Neural progenitor cell (in vitro differentiated cells): ENCODE measurements around the gene MEG3. TPM values are rescaled to one million over a fixed set of nuclear protein-coding genes. Genes with fewer than 3 reads are reported as not detected.
A peak's percentile ranks its signal among the peaks of the same experiment; 100 is the strongest.

ENCODE experiments used
- DNase-seq: peaks from one replicate; pipeline ENCODE4 v3.0.0-alpha.2; 2016; ENCODE audit warnings: low spot score
- H2AFZ ChIP-seq: fragments of 200-600 bp; sonication (generic); replicated peaks from 2 replicates; pipeline ENCODE4 v1.6.1; 2016; ENCODE audit warnings: antibody characterized with exemption
- H3F3A ChIP-seq: fragments of 200-600 bp; sonication (generic); 2 replicates; pipeline ENCODE4 v1.6.1; 2016; ENCODE audit warnings: antibody characterized with exemption, low read depth
- H3K27ac ChIP-seq: fragments of 200-600 bp; sonication (generic); 2 replicates; pipeline ENCODE4 v1.5.1; 2016; ENCODE audit warnings: mild to moderate bottlenecking
- H3K27me3 ChIP-seq: fragments of 200-600 bp; sonication (generic); 2 replicates; pipeline ENCODE4 v1.6.1; 2016; ENCODE audit warnings: mild to moderate bottlenecking, moderate library complexity
- H3K36me3 ChIP-seq: fragments of 200-600 bp; sonication (generic); 2 replicates; pipeline ENCODE4 v1.5.1; 2016
- H3K4me1 ChIP-seq: fragments of 200-600 bp; sonication (generic); 2 replicates; pipeline ENCODE4 v1.6.1; 2016; ENCODE audit warnings: mixed run types
- H3K4me2 ChIP-seq: fragments of 200-600 bp; sonication (generic); 2 replicates; pipeline ENCODE4 v1.6.1; 2016
- H3K4me3 ChIP-seq: fragments of 200-600 bp; sonication (generic); 2 replicates; pipeline ENCODE4 v1.5.1; 2016
- H3K79me2 ChIP-seq: fragments of 200-600 bp; sonication (generic); 2 replicates; pipeline ENCODE4 v1.6.1; 2016; ENCODE audit warnings: low read depth
- H3K9ac ChIP-seq: fragments of 200-600 bp; sonication (generic); 2 replicates; pipeline ENCODE4 v1.6.1; 2016
- H3K9me3 ChIP-seq: fragments of 200-600 bp; sonication (generic); 2 replicates; pipeline ENCODE4 v1.5.1; 2016; ENCODE audit warnings: low read depth
- H4K20me1 ChIP-seq: fragments of 200-600 bp; sonication (generic); 2 replicates; pipeline ENCODE4 v1.6.1; 2016; ENCODE audit warnings: low read depth
- H3K27ac Mint-ChIP-seq: 3 replicates; pipeline ENCODE4 v1.8.0; 2021; ENCODE audit warnings: mixed read lengths
- H3K27me3 Mint-ChIP-seq: 2 replicates; pipeline ENCODE4 v1.8.0; 2022; ENCODE audit warnings: low read depth, mild to moderate bottlenecking, inconsistent platforms, moderate library complexity, mixed read lengths; ENCODE audit not compliant: insufficient read depth
- H3K36me3 Mint-ChIP-seq: 3 replicates; pipeline ENCODE4 v1.8.0; 2021; ENCODE audit warnings: mixed read lengths
- H3K4me1 Mint-ChIP-seq: 3 replicates; pipeline ENCODE4 v1.8.0; 2021; ENCODE audit warnings: mixed read lengths
- H3K4me3 Mint-ChIP-seq: 3 replicates; pipeline ENCODE4 v1.8.0; 2021; ENCODE audit warnings: mild to moderate bottlenecking, moderate library complexity, mixed read lengths
- H3K9me3 Mint-ChIP-seq: 3 replicates; pipeline ENCODE4 v1.8.0; 2020; ENCODE audit warnings: mixed read lengths
- CTCF ChIP-seq: fragments of 200-600 bp; sonication (generic); IDR thresholded peaks from 2 replicates; pipeline ENCODE4 v1.5.1; 2017; ENCODE audit warnings: antibody characterized with exemption, mild to moderate bottlenecking
- EZH2 ChIP-seq: fragments of 200-600 bp; sonication (generic); IDR thresholded peaks from 2 replicates; pipeline ENCODE4 v1.6.1; 2017; ENCODE audit warnings: antibody characterized with exemption, mild to moderate bottlenecking, moderate library complexity
- EZH2phosphoT487 ChIP-seq: fragments of 200-600 bp; sonication (generic); IDR thresholded peaks from 2 replicates; pipeline ENCODE4 v1.6.1; 2017; ENCODE audit warnings: antibody characterized with exemption
- total RNA-seq: library from RNA; depleted of rRNA; stranded (reverse); fragments of >200 nt; gene quantifications from 2 replicates; pipeline ENCODE4 v1.2.3, GENCODE V29; 2015; ENCODE audit warnings: low replicate concordance

Gene MEG3
- total RNA-seq, 1 donor from 2014 or later = 10.6 TPM

GRCh38 chr14:100858838-100859220 lies 32.9 kb downstream of the MEG3 start:
- Mint-ChIP-seq H3K27me3 (peaks cover 12% of the 10 kb centered on the region), H3K36me3 (no peaks in the 10 kb centered on the region), H3K4me1 (peaks cover 23% of the 10 kb centered on the region), H3K4me3 (no peak overlapping the region), H3K27ac (no peak overlapping the region), H3K9me3 (peaks cover 7% of the 10 kb centered on the region)
- no peak for DNase-seq
- Histone ChIP-seq H3K4me3 (no peak overlapping the region), H4K20me1 (no peaks in the 10 kb centered on the region), H3K36me3 (no peaks in the 10 kb centered on the region), H3K9ac (no peak overlapping the region), H3K9me3 (no peaks in the 10 kb centered on the region), H3K27ac (no peak overlapping the region), H3F3A (no peaks in the 10 kb centered on the region), H3K79me2 (no peaks in the 10 kb centered on the region), H3K4me2 (no peak overlapping the region), H3K4me1 (peaks cover 4% of the 10 kb centered on the region), H2AFZ (no peak overlapping the region), H3K27me3 (no peaks in the 10 kb centered on the region)
- TF ChIP-seq CTCF (no peak), EZH2phosphoT487 (no peak), EZH2 (no peak)

DNA sequence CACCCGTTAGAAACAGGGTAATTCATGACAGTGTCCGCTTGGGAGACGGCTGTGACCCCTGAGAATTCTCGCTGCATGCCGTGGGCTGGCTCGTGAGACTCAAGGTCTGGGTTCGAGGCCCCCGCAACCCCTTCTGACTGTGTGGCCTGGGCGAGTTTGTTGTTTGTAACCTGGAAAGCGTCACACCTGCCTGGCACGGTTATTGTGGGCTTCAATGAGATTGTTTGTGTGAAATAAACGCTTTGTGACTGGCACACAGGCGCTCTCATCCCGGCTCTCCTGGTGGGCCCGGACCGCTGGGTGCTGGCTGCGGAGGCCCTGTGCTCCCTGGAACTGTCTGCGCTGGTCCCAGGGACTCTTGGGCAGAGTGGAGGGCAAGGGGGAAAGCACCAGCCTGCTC lies 33.9 kb downstream of the MEG3 start:
- no peaks in the 10 kb centered on the region for H3K9me3 ChIP-seq
- H3K4me3 Mint-ChIP-seq = no peak overlapping the region
- no peaks in the 10 kb centered on the region for H3K79me2 ChIP-seq
- H2AFZ ChIP-seq = no peak overlapping the region
- H3F3A ChIP-seq = no peaks in the 10 kb centered on the region
- no peaks in the 10 kb centered on the region for H4K20me1 ChIP-seq
- H3K27ac ChIP-seq = no peak overlapping the region
- peaks cover 12% of the 10 kb centered on the region for H3K27me3 Mint-ChIP-seq
- peaks cover 23% of the 10 kb centered on the region for H3K4me1 Mint-ChIP-seq
- TF ChIP-seq EZH2phosphoT487 (no peak), EZH2 (no peak), CTCF (no peak)
- no peaks in the 10 kb centered on the region for H3K36me3 Mint-ChIP-seq
- no peaks in the 10 kb centered on the region for H3K27me3 ChIP-seq
- H3K4me2 ChIP-seq = no peak overlapping the region
- peaks cover 9% of the 10 kb centered on the region for H3K9me3 Mint-ChIP-seq
- no peak for DNase-seq
- peaks cover 4% of the 10 kb centered on the region for H3K4me1 ChIP-seq
- no peak overlapping the region for H3K9ac ChIP-seq
- no peaks in the 10 kb centered on the region for H3K36me3 ChIP-seq
- H3K27ac Mint-ChIP-seq = peak overlapping the region; percentile 17
- no peak overlapping the region for H3K4me3 ChIP-seq

DNA sequence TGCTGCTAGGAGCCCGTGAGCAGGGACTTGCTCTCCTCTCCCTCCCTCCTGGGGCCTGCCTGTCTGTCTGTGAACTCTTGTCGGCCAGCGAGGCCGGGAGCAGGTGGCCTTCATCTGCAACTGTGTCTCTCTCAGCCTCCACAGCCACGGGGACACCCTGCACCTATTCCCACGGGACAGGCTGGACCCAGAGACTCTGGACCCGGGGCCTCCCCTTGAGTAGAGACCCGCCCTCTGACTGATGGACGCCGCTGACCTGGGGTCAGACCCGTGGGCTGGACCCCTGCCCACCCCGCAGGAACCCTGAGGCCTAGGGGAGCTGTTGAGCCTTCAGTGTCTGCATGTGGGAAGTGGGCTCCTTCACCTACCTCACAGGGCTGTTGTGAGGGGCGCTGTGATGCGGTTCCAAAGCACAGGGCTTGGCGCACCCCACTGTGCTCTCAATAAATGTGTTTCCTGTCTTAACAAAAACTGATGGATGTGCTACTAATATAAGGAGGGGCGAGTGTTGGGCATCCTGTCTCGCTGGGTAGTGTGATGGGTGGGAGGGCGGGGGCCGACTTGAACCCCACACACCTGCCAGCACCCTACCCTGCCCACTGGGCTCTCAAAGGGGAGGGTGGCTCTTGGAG lies 34.8 kb downstream of the MEG3 start:
- no peaks in the 10 kb centered on the region for H4K20me1 ChIP-seq

More for the DNA sequence above, 34.8 kb downstream of the MEG3 start:
- peaks cover 9% of the 10 kb centered on the region for H3K9me3 Mint-ChIP-seq
- TF ChIP-seq CTCF (no peak), EZH2phosphoT487 (no peak), EZH2 (no peak)
- H3K9me3 ChIP-seq = no peaks in the 10 kb centered on the region
- H3K27ac ChIP-seq = no peak overlapping the region
- no peak overlapping the region for H2AFZ ChIP-seq
- H3K4me3 Mint-ChIP-seq = no peak overlapping the region
- no peak overlapping the region for H3K4me2 ChIP-seq
- H3K36me3 ChIP-seq = no peaks in the 10 kb centered on the region
- H3K4me1 ChIP-seq = peaks cover 4% of the 10 kb centered on the region
- H3K36me3 Mint-ChIP-seq = no peaks in the 10 kb centered on the region
- H3K27me3 Mint-ChIP-seq = peaks cover 12% of the 10 kb centered on the region
- no peaks in the 10 kb centered on the region for H3K27me3 ChIP-seq
- H3K4me1 Mint-ChIP-seq = peaks cover 18% of the 10 kb centered on the region
- no peaks in the 10 kb centered on the region for H3F3A ChIP-seq
- H3K79me2 ChIP-seq = no peaks in the 10 kb centered on the region
- H3K4me3 ChIP-seq = no peak overlapping the region
- no peak overlapping the region for H3K9ac ChIP-seq
- no peak overlapping the region for H3K27ac Mint-ChIP-seq
- no peak for DNase-seq
